SK-N-SH (cell line): ENCODE results near the gene ZEB2. TPM values are rescaled to one million over a fixed set of nuclear protein-coding genes. Genes with fewer than 3 reads are reported as not detected.

Source experiments
- CTCF ChIA-PET: fragments of 300-600, 350-600 bp; formaldehyde crosslinking; extraction: SDS; loops from one replicate; lab custom pipeline; 2021; lab: Yijun Ruan, JAX
- POLR2A ChIA-PET: fragments of 350-600 bp; sonication (Branson Sonifier 250); formaldehyde crosslinking; extraction: SDS; loops from one replicate; lab custom pipeline; 2020; ENCODE audit warnings: antibody characterized with exemption, inconsistent platforms; lab: Yijun Ruan, JAX
- DNase-seq: peaks from one replicate; pipeline ENCODE4 v3.0.0; 2012
- H2AFZ ChIP-seq: fragments of 200-600 bp; sonication (generic); 2 replicates; pipeline ENCODE4 v1.8.1; 2016; ENCODE audit warnings: antibody characterized with exemption, mild to moderate bottlenecking, low read depth
- H3F3A ChIP-seq: fragments of 200-600 bp; sonication (generic); replicated peaks from 2 replicates; pipeline ENCODE3; 2016; ENCODE audit warnings: antibody characterized with exemption, mild to moderate bottlenecking; ENCODE audit not compliant: insufficient read depth
- H3K27ac ChIP-seq, 2 experiments: fragments of 200-500 bp in 1 of 2; fragments of 200-600 bp in 1 of 2; sonication (Bioruptor generic) in 1 of 2; sonication (generic), shearing (Covaris generic) in 1 of 2; 2 replicates each; pipeline versions ENCODE4 v1.5.1 to v1.6.1; 2014 to 2016; ENCODE audit warnings: low read depth in 2 of 2, inconsistent platforms in 1 of 2, low read length in 1 of 2, mild to moderate bottlenecking in 1 of 2, mixed read lengths in 1 of 2
- H3K27me3 ChIP-seq: fragments of 200-600 bp; sonication (generic), shearing (Covaris generic); 2 replicates; pipeline ENCODE4 v1.6.1; 2016; ENCODE audit warnings: mixed run types; ENCODE audit not compliant: insufficient read depth
- H3K36me3 ChIP-seq, 2 experiments: fragments of 200-500 bp in 1 of 2; fragments of 200-600 bp in 1 of 2; sonication (Bioruptor generic) in 1 of 2; sonication (generic) in 1 of 2; replicated peaks in 1 of 2; 2 replicates each; pipeline versions ENCODE3 to v1.5.1; 2014 to 2016; ENCODE audit warnings: low read length in 1 of 2, mild to moderate bottlenecking in 1 of 2; ENCODE audit not compliant: insufficient read depth in 2 of 2, control insufficient read depth in 1 of 2
- H3K4me1 ChIP-seq, 2 experiments: fragments of 200-500 bp in 1 of 2; fragments of 200-600 bp in 1 of 2; sonication (Bioruptor generic) in 1 of 2; sonication (generic), shearing (Covaris generic) in 1 of 2; 2 replicates each; pipeline versions ENCODE4 v1.5.1 to v1.6.1; 2014 to 2016; ENCODE audit warnings: low read depth in 1 of 2, low read length in 1 of 2, mixed run types in 1 of 2; ENCODE audit not compliant: insufficient read depth in 2 of 2, control insufficient read depth in 1 of 2
- H3K4me2 ChIP-seq: fragments of 200-600 bp; sonication (generic), shearing (Covaris generic); 2 replicates; pipeline ENCODE4 v1.6.1; 2017; ENCODE audit warnings: mixed run types
- H3K4me3 ChIP-seq, 2 experiments: fragments of 200-500 bp in 1 of 2; fragments of 200-600 bp in 1 of 2; sonication (Bioruptor generic) in 1 of 2; sonication (generic), shearing (Covaris generic) in 1 of 2; 2 replicates each; pipeline versions ENCODE4 v1.5.1 to v1.8.1; 2014 to 2016; ENCODE audit warnings: low read depth in 2 of 2, inconsistent platforms in 1 of 2, low read length in 1 of 2, mild to moderate bottlenecking in 1 of 2, mixed read lengths in 1 of 2, moderate library complexity in 1 of 2
- H3K79me2 ChIP-seq: fragments of 200-600 bp; sonication (generic); 2 replicates; pipeline ENCODE4 v1.8.1; 2017; ENCODE audit warnings: mild to moderate bottlenecking; ENCODE audit not compliant: insufficient read depth
- H3K9ac ChIP-seq: fragments of 200-600 bp; sonication (generic); 2 replicates; pipeline ENCODE4 v1.6.1; 2017; ENCODE audit warnings: mixed run types
- H3K9me2 ChIP-seq: fragments of 200-600 bp; sonication (generic); 2 replicates; pipeline ENCODE4 v1.6.1; 2017; ENCODE audit warnings: mixed run types
- H3K9me3 ChIP-seq: fragments of 200-600 bp; sonication (generic); 2 replicates; pipeline ENCODE4 v1.6.1; 2017; ENCODE audit warnings: mixed run types, mild to moderate bottlenecking, moderate library complexity
- H4K20me1 ChIP-seq: fragments of 200-600 bp; sonication (generic); 2 replicates; pipeline ENCODE4 v1.6.1; 2017; ENCODE audit warnings: mild to moderate bottlenecking, mixed run types; ENCODE audit not compliant: insufficient read depth
- ELF1 ChIP-seq: IDR thresholded peaks from 2 replicates; pipeline ENCODE4 v1.4.0; 2012
- EP300 ChIP-seq, 2 experiments: IDR thresholded peaks; 2 replicates each; pipeline versions ENCODE4 v1.4.0 to v1.6.1; 2012; ENCODE audit warnings: borderline replicate concordance in 1 of 2, low read depth in 1 of 2, low read length in 1 of 2
- FOXM1 ChIP-seq: IDR thresholded peaks from 2 replicates; pipeline ENCODE4 v1.4.0; 2012; ENCODE audit warnings: low read depth, mild to moderate bottlenecking
- GABPA ChIP-seq: IDR thresholded peaks from 2 replicates; pipeline ENCODE4 v1.4.0; 2012; ENCODE audit warnings: low read depth, mild to moderate bottlenecking
- JUND ChIP-seq: IDR thresholded peaks from 2 replicates; pipeline ENCODE4 v1.4.0; 2012
- MAX ChIP-seq: IDR thresholded peaks from 2 replicates; pipeline ENCODE4 v1.4.0; 2012; ENCODE audit warnings: low read depth
- MEF2A ChIP-seq: IDR thresholded peaks from 2 replicates; pipeline ENCODE4 v1.4.0; 2012; ENCODE audit warnings: low read depth, borderline replicate concordance
- NFIC ChIP-seq: IDR thresholded peaks from 2 replicates; pipeline ENCODE4 v1.4.0; 2012; ENCODE audit warnings: borderline replicate concordance
- RAD21 ChIP-seq: IDR thresholded peaks from 2 replicates; pipeline ENCODE4 v1.6.1; 2012; ENCODE audit warnings: mild to moderate bottlenecking, low read length
- SIN3A ChIP-seq: IDR thresholded peaks from 2 replicates; pipeline ENCODE4 v1.6.1; 2012; ENCODE audit warnings: low read depth, mild to moderate bottlenecking, low read length, moderate library complexity, borderline replicate concordance
- SMC3 ChIP-seq: IDR thresholded peaks from 2 replicates; pipeline ENCODE4 v1.6.1; 2012; ENCODE audit warnings: low read depth, low read length, improper control_type of control experiment
- TAF1 ChIP-seq: IDR thresholded peaks from 2 replicates; pipeline ENCODE4 v1.6.1; 2012; ENCODE audit warnings: low read depth, mild to moderate bottlenecking, low read length, moderate library complexity, borderline replicate concordance
- ZBTB33 ChIP-seq: IDR thresholded peaks from 2 replicates; pipeline ENCODE4 v1.4.0; 2012; ENCODE audit warnings: low read depth, borderline replicate concordance
- WGBS: methylation state at CpG from one replicate; pipeline ENCODE4 v1.1.6; 2017; ENCODE audit warnings: low lambda C conversion rate; 5-methylcytosine and 5-hydroxymethylcytosine counted together
- polyA plus RNA-seq, 3 experiments: library from polyadenylated mRNA; depleted of rRNA; stranded (reverse); fragments of >200 nt; gene quantifications; 2 replicates each; pipeline ENCODE4 v1.2.3, GENCODE V29; 2012
- TF ChIP-seq, protein P1 (sequence below): fragments of 150-350 bp; IDR thresholded peaks from 2 replicates; pipeline ENCODE4 v1.6.1; 2016; ENCODE audit warnings: mild to moderate bottlenecking, low read depth, low read length

ZEB2 gene
- polyA plus RNA-seq, 1 of the 3 experiments (the other 2 are of a cell fraction) = 16.3 TPM

DNA sequence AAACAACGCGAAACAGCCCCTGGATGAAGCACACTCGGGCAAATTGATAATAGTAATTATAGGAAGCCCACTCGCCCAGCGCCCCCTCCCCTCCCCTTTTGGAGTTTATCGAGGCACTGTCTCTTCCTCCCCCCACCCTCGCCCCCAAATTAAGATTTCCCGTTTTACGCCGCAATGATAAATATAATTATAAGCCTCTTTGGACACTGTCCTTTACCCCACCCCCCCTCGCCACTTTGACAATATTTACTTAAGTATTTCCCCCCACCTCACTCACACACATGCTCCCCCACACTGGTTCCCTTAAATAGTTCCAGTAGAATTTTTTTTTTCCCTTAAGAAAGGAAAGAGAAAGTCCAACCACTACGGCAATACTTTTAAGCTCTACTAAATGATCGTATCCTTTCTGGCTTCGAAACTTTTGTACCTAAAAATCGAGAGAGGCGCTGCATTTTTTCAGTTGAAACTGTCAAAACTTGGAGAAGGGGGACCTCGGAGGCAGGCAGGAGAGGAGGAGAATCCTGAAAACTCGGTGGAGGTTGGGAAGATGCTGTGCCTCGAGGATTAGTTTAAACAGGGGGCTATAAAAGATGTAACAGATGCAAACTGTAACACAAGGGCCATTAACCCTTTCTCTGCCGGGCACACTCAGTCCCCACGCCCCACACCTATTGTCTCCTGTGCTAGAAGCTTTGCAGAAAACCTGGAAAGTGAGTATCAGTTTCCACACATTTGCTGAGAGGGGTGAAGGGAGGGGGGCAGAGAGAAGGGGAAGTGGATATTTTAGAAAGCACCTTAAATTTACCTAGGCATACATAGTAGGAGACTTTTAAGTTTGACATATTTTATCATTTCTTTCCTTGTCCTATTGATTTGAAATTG lies 1.8 kb downstream of the ZEB2 start:
- Histone ChIP-seq H3K79me2 (peaks cover 62% of the 10 kb centered on the region), H3K4me1 (peaks cover 29 to 30% of the 10 kb centered on the region in 2 experiments; a peak in 3 of 4 replicates), H3K9me3 (no peaks in the 10 kb centered on the region), H3K9ac (peak overlapping the region; percentile 97), H3K4me2 (peak overlapping the region; percentile 94), H3K27me3 (no peaks in the 10 kb centered on the region), H3F3A (peaks cover 7% of the 10 kb centered on the region), H3K27ac (peak overlapping the region; percentile 95 to 97), H3K36me3 (peaks cover 0 to 5% of the 10 kb centered on the region in 2 experiments), H3K9me2 (no peaks in the 10 kb centered on the region), H3K4me3 (peak overlapping the region; percentile 83 to 97), H2AFZ (no peak overlapping the region; the same call in 1 of the 2 replicates), H4K20me1 (peaks cover 5% of the 10 kb centered on the region)
- ChIA-PET CTCF (interaction anchor here (0.7 to 3.2 kb wide), 4 partner anchors 69 to 118 kb away, joined by 3 to 9 read pairs (median 3); no protein-coding TSS in a partner anchor), POLR2A (interaction anchor here (0.6 kb wide), 1 partner anchor 87 kb away, joined by 4 read pairs; no protein-coding TSS in a partner anchor)
- 2% methylated on average over 21 of the region's 21 CpGs for WGBS
- TF ChIP-seq, protein P1, sequence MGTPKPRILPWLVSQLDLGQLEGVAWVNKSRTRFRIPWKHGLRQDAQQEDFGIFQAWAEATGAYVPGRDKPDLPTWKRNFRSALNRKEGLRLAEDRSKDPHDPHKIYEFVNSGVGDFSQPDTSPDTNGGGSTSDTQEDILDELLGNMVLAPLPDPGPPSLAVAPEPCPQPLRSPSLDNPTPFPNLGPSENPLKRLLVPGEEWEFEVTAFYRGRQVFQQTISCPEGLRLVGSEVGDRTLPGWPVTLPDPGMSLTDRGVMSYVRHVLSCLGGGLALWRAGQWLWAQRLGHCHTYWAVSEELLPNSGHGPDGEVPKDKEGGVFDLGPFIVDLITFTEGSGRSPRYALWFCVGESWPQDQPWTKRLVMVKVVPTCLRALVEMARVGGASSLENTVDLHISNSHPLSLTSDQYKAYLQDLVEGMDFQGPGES = no peak
- no peak for DNase-seq

GRCh38 chr2:144516981-144517865 lies 2.7 kb downstream of the ZEB2 start:
- Histone ChIP-seq H3K79me2 (peaks cover 71% of the 10 kb centered on the region), H3K9me2 (no peaks in the 10 kb centered on the region), H4K20me1 (peaks cover 14% of the 10 kb centered on the region), H3K4me3 (peak overlapping the region; percentile 83 to 97), H3K27ac (peak overlapping the region; percentile 95 to 97), H3K9ac (peak overlapping the region; percentile 97), H3K36me3 (peaks cover 0 to 5% of the 10 kb centered on the region in 2 experiments), H3K4me1 (peaks cover 25 to 27% of the 10 kb centered on the region in 2 experiments; a peak in 3 of 4 replicates), H3K4me2 (peak overlapping the region; percentile 94), H3K27me3 (no peaks in the 10 kb centered on the region), H2AFZ (peak overlapping the region; percentile 49; the same call in 1 of the 2 replicates), H3K9me3 (no peaks in the 10 kb centered on the region), H3F3A (peaks cover 7% of the 10 kb centered on the region)
- under 1% methylated on average over 50 of the region's 83 CpGs for WGBS
- ChIA-PET POLR2A (no interaction called here), CTCF (interaction anchor here (0.7 kb wide), 2 partner anchors 115 to 117 kb away, joined by 3 read pairs; no protein-coding TSS in a partner anchor)
- DNase-seq = peak; percentile 77
- TF ChIP-seq JUND (peak; percentile 72), EP300 (IDR thresholded peaks at IDR 0.05; ENCODE audit: borderline replicate concordance in 1 of 2, low read depth in 1 of 2, low read length in 1 of 2) (no peak), SMC3 (no peak), NFIC (0 out of 2 replicates have a peak, but pooled peaks have one; percentile 17), FOXM1 (no peak), GABPA (no peak), ZBTB33 (no peak), TAF1 (0 out of 2 replicates have a peak, but pooled peaks have one; percentile 49), MAX (0 out of 2 replicates have a peak, but pooled peaks have one; percentile 21), RAD21 (no peak; the same call in 1 of the 2 replicates), SIN3A (peak; percentile 65; the same call in 1 of the 2 replicates), ELF1 (no peak), MEF2A (no peak)
- TF ChIP-seq, protein P1 = no peak
